Fibroblast of lung (primary cell): ENCODE results near the gene XAB2.

ENCODE experiments used
- EZH2 ChIP-seq: IDR thresholded peaks from 2 replicates; pipeline ENCODE4 v1.5.1; 2012; ENCODE audit warnings: low read length, control low read depth, mild to moderate bottlenecking; ENCODE audit errors: missing control alignments
- TF ChIP-seq, protein P1 (sequence below), 2 donors: IDR thresholded peaks in 1 of 2; conservative IDR thresholded peaks in 1 of 2; 1 replicate in 1 of 2; 2 replicates in 1 of 2; pipeline ENCODE4 v1.5.1; 2011 to 2012; ENCODE audit warnings: low read length in 2 of 2, control low read depth in 1 of 2, inconsistent platforms in 1 of 2, low read depth in 1 of 2, mild to moderate bottlenecking in 1 of 2

DNA sequence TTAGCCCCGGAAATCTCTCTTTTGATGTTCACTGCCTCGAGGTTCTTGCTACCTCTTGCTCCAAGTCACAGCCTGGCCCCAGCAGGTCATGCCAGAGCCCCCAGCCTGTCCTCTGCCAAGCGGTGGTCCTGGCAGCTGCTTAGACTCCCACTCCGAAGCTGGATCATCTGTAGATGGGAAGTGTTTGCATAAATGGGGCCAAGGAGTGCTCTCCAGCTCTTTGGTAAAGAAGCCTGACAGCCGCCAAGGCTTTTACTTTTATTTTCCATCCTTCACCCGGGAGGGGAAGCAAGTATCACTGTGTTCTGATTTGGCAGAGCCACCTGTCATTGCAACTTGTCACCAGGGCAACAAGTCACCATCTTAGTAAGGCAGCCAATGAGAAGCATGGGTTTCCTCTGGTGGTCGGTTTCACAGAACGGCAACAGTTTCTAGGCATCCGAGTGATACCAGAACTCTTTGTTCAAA lies 28.9 kb upstream of the XAB2 start:
- TF ChIP-seq, protein P1, sequence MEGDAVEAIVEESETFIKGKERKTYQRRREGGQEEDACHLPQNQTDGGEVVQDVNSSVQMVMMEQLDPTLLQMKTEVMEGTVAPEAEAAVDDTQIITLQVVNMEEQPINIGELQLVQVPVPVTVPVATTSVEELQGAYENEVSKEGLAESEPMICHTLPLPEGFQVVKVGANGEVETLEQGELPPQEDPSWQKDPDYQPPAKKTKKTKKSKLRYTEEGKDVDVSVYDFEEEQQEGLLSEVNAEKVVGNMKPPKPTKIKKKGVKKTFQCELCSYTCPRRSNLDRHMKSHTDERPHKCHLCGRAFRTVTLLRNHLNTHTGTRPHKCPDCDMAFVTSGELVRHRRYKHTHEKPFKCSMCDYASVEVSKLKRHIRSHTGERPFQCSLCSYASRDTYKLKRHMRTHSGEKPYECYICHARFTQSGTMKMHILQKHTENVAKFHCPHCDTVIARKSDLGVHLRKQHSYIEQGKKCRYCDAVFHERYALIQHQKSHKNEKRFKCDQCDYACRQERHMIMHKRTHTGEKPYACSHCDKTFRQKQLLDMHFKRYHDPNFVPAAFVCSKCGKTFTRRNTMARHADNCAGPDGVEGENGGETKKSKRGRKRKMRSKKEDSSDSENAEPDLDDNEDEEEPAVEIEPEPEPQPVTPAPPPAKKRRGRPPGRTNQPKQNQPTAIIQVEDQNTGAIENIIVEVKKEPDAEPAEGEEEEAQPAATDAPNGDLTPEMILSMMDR (conservative IDR thresholded peaks at IDR 0.05 in 1 of 2, IDR thresholded peaks at IDR 0.05 in 1 of 2; ENCODE audit: low read depth in 1 of 2, low read length in 2 of 2): no peak
- no peak for TF ChIP-seq EZH2
